ENCODE data around the gene CEP164.
"Not testable (repeated sequence)": the region's sequence is repeated elsewhere in the genome, so short reads cannot be mapped to it uniquely, and the experiment has no call there.

The CEP164 gene

DNA sequence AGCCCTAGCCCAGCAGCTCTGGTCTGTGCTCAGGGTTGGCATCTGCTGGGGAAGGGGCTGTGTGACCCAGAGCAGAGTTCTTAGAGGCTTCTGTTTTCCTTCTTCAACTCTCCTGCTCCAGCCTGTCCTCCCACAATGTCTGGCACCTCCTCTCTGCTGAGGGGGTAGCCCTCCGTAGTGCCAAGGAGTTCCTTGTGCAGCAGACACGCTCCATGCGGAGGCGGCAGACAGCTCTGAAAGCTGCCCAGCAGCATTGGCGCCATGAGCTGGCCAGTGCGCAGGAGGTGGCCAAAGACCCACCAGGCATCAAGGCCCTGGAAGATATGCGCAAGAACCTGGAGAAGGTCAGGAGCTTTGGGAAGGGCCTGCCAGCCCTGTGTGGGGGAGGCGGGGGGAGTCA lies 69.3 kb downstream of the CEP164 start:
- no peak for DNase-seq (ENCODE audit: low spot score)

DNA sequence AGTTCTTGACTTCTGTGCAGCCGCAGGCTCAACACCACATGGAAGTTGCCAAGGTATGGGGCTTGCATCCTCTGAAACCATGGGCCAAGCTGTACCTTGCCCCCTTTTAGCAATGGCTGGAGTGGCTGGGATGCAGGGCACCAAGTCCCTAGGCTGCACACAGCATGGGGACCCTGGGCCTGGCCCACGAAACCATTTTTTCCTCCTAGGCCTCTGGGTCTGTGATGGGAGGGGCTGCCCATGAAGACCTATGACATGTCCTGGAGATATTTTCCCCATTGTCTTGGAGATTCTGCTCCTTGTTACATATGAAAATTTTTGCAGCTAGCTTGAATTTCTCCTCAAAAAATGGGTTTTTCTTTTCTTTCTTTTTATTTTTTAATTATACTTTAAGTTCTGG lies 71.0 kb downstream of the CEP164 start:
- not testable (repeated sequence) for DNase-seq (ENCODE audit: low spot score)

DNA sequence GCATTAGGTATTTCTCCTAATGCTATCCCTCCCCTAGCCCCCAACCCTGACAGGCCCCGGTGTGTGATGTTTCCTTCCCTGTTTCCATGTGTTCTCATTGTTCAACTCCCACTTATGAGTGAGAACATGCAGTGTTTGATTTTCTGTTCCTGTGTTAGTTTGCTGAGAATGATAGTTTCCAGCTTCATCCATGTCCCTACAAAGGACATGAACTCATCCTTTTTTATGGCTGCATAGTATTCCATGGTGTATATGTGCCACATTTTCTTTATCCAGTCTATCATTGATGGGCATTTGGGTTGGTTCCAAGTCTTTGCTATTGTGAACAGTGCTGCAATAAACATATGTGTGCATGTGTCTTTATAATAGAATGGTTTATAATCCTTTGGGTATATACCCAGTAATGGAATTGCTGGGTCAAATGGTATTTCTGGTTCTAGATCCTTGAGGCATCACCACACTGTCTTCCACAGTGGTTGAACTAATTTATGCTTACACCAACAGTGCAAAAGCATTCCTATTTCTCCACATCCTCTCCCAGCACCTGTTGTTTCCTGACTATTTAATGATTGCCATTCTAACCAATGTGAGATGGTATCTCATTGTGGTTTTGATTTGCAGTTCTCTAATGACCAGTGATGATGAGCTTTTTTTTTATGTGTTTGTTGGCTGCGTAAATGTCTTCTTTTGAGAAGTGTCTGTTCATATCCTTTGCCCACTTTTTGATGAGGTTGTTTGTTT lies 71.6 kb downstream of the CEP164 start:
- not testable (repeated sequence) for DNase-seq (ENCODE audit: low spot score)

DNA sequence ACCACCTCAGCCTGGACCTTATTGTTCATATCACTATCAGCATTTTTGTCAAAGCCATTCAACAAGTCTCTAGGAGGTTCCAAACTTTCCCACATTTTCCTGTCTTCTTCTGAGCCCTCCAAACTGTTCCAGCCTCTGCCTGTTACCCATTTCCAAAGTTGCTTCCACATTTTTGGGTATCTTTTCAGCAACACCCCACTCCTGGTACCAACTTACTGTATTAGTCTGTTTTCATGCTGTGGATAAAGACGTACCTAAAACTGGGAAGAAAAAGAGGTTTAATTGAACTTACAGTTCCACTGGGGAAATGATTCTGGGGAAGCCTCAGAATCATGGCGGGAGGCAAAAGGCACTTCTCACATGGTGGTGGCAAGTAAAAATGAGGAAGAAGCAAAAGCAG lies 78.2 kb downstream of the CEP164 start:
- DNase-seq (ENCODE audit: low spot score), result not testable (repeated sequence)

DNA sequence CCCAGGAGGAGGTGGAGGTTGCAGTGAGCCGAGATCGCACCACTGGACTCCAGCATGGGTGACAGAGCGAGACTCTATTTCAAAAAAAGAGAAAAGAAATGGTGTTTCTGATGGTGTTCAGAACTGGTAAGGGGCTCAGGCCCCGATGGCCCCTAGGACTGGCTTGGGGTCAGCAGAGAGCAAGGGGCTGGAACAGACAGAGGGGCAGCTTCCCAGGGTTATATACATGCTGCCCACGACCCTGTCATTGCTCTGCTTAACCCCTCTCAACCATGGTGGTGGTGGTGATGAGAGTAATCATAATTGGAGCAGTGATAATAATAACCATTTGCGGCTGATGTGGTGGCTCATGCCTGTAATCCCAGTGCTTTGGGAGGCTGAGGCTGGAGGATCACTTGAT lies 79.4 kb downstream of the CEP164 start:
- no peak for DNase-seq (ENCODE audit: low spot score)

DNA sequence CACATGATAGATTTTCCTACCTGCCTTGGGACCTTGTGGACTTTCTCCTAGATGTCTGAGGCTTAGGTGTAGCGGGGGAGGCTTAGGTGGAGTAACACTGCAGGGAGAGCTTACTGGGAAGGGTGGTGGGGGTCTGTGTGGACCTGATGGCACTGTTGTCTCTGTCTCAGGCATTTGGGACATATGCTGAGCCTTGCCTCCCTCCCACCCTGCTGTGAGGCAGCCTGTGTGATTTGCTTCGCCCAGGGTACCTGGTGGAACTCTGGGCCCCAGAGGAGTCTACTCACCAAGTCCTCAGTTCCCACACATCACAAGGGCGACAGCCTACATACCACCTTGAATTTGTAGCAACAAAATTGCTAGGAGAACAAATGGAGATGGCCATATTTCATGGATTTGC lies 80.7 kb downstream of the CEP164 start:
- no peak for DNase-seq (ENCODE audit: low spot score)

DNA sequence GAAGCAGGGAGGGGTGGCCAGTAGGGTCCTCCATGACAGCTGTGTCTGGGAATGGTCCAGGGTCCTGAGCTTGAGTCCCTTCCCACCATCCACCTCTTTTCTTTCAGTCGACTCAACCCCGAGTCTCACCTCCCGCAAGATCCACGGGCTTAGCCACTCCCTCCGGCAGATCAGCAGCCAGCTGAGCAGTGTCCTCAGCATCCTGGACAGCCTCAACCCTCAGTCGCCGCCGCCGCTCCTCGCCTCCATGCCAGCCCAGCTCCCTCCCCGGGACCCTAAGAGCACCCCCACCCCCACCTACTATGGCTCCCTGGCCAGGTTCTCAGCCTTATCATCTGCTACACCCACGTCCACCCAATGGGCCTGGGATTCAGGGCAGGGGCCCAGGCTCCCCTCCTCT lies 81.9 kb downstream of the CEP164 start:
- DNase-seq (ENCODE audit: low spot score), result no peak

DNA sequence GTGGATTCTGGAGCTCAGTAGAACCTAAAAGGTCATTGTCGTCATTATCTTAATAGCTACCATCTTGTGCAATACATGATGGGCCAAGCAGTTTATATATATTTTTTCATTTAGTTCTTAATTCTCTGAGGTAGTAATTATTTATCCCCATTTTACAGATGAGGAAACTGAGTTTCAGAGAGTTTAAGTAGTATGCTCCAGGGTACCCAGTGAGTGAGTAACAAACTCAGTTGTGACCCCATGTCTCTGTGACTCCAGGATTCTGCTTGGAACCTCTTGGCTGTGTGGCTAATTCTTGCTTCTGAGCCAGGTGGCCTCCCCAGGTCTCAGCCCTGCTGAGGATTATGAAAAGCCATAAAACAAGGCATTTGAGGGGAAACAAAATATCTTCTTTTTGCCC lies 82.6 kb downstream of the CEP164 start:
- no peak for DNase-seq (ENCODE audit: low spot score)

DNA sequence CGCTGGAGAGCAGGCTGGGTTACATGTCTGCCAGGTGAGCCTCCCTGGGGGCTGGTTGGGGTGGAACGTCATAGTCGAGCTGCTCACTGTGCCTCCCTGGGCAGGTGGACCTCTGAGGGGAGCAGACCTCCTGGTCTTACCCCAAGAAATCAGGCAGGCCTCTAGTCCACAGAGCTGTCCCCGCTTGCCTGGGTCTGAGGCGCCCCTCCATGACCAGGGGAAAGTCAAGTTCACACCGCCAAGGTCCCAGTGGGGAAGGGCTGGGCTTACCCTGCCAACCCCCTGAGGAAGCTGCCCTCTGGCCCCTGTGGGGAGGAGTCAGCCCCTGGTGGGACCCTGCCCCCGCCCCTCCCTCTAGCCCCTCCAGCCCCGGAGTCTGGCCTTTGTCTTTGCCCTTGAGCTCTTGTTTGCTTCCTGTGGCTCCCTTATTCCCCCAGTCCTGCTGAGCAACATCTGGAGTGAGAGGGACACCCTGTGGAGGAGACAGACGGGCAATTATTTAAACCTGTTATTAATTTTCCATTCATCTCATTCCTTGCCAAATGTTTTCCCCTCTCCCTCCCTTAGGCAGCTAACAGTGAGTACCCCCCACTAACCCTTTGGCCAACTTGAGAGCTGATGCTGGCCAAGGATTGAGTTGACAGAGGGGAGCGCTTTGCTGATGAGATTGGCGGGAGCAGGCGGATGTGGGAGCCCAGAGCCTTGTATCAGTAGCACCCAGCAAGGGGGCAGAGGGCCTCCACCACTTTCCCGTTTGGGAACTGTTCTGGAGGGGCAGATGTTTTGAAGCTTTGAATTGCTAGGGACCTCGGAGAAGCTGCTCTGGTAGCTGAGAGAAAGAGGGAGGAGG lies 83.4 kb downstream of the CEP164 start:
- no peak for DNase-seq (ENCODE audit: low spot score)

DNA sequence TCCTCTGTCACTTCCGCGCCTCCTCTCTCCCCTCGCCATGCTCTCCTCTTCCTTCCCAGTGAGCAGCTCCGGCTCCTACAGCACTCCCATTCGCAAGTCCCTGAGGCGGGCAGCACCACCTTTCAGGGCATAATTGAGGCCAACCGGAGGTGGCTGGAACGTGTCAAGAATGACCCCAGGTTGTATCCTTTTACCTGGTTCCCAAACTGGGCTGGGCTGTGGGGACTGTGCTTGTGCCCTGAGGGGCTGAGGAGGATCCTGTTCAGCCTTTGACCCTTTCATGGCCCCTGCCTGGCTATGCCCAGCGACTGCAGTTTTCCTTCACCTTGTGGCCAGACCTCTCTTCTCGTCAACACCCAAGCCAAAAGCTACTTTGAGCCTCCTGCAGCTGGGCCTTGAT lies 84.1 kb downstream of the CEP164 start:
- no peak for DNase-seq (ENCODE audit: low spot score)

DNA sequence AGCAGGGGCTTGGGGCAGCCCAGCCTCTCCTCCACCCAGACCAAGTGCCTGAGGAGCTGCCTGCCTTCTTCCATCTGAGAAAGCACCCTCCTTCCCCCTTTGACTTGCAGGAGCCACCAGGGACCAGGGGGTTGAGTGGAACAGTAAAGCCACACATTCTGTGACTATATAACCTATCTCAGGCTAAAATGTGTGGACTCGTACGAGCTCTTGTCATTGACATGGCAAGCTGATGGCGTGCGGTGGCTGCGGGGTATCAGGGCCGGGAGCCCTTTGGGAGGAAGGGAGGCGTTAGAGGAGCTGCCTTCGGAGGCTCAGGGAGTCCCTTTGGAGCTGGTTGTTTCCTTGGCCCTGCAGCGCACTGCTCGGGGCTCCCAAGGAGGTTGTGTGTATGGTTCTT lies 84.5 kb downstream of the CEP164 start:
- DNase-seq (ENCODE audit: low spot score), result no peak

DNA sequence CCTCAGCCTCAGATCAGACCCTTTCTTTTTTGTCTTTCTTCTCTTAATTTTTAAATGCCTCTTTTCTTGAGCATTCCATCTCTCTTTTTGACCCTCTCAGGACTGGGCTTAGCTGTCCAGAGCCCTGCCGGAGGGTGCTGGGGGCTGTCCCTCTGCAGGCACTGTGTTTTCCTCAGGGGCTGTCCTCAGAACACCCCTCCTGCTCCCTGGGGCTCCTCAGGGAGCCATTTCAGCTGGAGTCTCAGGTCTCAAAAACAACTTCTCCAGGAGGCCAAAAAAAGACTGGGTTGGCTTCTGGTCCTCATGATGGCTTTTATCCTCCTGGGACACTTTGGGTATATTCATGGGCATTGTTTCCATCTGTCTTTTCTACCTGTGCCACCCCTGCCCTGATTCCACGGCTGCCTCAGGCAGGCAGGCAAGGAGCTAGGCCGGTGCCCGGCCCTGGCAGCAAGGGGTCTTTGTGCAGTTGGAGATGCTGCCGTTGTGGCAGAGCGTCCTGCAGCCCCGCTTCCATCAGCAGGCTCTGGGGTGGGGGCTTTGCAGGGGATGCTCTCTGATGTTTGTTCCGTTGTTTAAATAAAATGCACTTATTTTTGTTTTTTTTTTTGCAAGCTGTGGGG lies 85.1 kb downstream of the CEP164 start:
- DNase-seq (ENCODE audit: low spot score), result no peak

DNA sequence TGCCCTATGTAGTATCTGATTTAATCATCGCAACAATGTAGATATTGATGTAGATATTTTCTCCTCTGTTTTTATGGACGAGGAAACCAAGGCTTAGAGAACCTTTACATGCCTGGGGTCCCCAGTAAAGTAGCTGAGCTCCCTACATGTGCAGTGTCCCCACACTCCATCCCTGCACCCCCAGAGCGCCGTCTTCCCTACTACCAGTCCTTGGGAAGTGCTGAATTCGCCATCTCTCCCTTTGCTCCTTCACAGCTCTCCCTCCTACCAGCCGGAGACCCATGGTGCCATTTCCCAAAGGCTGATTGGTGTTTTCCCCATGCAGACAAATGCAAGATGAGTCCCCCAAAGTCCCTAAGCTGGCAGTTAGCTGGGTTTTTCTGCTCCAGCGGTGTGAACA lies 86.0 kb downstream of the CEP164 start:
- DNase-seq (ENCODE audit: low spot score), result no peak

DNA sequence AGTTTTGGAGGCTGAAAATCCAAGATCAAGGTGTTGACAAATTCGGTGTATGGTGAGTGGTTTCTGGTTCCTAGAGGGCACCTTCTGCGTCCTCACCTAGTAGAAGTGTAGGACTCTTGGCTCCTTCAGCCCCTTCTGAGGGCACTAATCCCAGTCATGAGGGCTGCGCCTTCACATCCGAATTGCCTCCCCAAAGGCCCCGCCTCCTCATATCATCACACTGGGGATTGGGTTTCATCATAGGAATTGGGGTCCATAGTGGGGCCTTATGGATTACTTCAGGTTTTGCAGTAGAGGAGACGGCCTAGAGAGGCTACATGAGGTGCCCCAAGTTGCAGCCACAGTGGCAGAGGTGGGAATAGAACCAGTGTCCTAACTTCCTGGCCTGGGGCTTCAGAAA lies 87.1 kb downstream of the CEP164 start:
- no peak for DNase-seq (ENCODE audit: low spot score)

DNA sequence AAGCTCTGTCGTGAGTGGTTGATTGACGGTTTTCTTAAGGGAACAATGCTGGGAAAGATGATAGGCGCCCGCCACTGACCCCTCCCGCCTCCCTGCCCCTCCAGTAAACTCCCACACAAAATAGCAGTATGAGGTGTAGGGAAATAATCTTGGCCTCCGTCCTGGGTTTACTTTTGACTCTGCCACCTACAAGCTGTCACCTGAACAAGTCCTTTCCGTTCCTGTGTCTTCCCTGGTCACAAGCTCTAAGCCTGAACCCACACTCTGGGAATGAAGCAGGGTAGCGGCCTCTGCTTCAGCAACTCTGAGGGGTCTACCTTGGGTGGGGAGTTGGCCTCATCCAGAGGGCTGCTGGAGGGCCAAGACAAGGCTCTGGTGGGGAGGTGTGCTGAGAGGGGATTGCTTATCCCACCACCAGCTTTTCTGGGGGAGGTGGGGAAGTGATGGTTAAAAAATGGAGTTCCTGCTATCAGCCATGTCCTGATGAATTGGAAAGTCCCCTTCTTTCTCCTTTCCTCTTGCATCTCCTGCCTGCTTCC lies 87.8 kb downstream of the CEP164 start:
- DNase-seq (ENCODE audit: low spot score), result no peak

DNA sequence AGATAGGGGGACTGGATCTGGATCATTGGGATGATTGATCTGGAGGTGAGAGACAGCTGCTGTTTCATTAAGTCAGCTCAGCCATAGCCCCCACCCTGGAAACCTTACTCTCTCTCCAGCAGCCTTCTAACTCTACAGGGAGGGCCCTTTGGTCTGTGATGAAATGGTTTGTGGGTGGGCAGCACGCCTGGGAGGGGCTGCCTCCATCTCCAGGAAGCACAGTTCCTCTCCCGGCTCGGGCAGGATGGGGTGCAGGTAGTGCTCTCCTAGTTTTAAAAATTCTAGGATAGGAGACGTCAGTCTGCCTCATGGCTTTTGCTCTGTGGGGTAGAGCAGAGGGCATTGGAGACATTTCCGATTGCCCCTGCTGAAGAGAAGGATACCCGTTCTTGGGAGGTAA lies 89.7 kb downstream of the CEP164 start:
- DNase-seq (ENCODE audit: low spot score), result no peak

DNA sequence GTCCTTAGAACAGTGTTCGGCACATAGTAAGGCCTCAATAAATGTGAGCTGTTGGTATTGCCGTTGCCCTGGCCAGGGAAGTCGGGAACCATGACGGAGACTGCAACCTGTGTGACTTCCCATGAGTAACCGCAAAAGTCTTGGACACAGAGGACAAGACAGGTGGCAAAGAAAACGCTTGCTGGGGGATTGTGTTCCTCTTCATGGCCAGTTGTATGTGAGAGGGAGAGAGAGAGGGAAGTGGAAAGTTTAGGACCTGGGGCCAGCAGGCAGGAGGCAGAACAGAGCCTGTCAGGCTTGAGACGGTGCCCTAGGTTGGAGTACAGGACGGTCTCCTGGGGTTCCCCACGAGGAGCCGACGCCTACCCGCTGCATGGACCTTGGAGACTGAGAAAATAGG lies 90.2 kb downstream of the CEP164 start:
- DNase-seq (ENCODE audit: low spot score), result no peak

DNA sequence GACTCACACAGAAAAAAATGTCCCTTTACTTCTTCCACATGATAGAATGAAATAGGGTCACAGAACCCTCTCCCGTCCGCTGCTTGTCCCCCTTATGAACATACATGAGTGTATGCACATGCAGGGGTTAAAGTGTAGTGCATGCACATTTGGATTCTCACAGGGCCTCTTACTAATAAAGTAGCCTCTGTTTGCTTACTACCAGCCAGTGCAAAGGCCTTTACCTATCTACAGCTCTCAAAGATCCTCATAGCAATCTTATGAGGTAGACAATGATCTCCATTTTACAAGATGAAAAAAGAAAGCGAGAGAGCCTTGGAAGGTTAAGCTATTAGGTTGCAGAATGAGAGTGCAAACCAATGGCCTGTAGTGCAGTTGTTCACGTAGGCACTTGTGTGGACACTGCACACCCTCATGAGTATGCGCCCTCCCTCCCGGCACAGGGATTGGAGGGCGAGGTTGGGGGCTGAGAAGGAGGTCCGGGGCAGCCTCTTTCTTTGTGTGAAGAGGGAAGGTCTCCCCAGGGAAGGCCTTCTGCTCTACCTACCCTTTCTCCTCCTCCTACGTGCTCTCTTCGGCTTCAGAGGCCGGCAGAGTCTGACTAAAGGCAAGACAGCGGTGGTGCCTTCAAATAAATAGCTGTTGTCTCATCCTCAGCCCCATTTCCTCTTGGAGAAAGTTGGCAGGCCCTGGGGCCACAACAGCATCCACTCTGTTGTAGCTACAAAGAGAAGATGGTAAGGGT lies 91.3 kb downstream of the CEP164 start:
- DNase-seq (ENCODE audit: low spot score), result no peak

DNA sequence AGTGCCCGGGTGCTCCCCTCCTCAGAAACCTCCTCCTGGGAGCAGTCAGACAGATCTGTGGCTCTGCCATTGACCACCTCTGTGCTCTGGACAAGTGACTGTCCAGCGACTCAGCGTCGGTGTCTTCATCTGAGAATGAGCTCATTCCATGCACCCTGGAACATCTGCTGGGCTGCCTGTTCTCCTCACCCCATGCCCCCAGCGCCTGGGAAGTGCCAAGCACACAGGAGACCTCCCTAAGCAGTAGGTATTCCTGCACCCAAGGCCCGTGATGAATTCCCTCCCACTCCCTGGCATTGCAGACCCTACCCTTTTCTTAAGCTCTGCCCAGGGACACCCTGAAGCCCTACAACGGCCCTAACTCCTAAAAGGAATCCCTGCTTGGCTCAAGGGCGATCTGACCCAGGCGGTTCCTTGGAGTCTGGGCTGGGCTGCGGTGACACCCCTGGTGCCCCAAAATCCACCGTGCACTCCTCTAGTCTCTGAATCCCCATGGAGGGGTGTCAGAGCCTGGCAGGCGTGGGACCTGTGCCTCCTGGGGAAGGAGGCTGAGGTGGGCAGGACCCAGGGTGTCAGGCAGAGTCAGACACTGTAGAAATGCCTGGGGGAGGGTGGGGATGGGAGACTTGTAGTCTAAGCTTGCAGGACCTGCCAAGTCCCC lies 92.0 kb downstream of the CEP164 start:
- no peak for DNase-seq (ENCODE audit: low spot score)

DNA sequence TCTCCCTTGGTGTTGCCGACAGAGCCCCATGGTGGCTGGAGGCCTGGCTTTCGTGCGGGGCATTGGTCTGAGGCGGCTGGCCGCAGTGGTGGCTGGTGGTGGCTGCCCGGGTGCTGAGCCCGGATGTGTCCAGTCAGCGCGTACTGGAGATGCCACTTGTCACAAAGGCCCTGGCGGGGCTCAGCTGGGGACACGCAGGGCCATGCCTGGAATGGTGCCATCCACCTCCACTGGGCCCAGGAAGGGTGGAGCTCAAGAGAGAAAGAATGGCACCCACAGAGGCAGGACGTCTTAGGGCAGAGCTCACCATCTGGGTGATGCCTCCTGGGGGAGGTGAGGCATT lies 92.5 kb downstream of the CEP164 start:
- DNase-seq (ENCODE audit: low spot score), result no peak

DNA sequence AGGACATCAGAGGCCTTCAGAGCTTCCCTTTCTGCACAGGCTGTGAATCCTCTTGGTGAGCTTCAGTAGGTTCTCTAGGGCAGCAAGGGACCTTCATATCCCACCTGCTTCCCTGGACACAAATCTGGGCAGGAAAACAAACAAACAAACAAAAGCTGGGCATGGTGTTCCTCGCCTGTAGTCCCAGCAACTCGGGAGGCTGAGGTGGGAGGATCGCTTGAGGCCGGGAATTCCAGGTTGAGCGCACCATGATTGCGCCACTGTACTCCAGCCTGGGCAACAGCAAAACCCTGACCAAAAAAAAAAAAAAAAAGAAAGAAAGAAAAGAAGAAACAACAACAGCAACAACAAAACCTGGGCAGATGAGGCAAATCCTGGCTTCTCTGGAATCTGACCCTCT lies 92.9 kb downstream of the CEP164 start:
- no peak for DNase-seq (ENCODE audit: low spot score)

DNA sequence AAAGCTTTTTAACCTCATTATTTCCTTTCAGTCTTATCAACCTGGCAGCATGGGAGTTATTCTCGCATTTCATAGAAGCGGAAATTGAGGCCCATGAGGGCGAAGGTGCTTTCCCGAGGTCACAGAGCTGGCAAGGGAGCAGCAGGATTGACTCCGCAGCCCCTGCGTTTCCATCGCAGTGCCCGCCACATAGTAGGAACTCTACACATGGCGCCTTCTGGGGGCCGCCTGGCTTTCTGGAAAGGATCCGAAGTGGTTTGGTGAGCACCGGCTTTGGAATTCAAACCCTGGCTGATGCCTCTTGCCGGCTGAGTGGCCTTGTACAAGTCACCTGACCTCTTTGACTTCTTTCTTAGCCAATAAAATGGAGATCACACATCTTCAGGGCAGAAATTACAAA lies 93.4 kb downstream of the CEP164 start:
- DNase-seq (ENCODE audit: low spot score), result no peak
